ENCODE data around the gene ACOX1.
A peak's percentile ranks its signal among the peaks of the same experiment; 100 is the strongest.

The ACOX1 gene

DNA sequence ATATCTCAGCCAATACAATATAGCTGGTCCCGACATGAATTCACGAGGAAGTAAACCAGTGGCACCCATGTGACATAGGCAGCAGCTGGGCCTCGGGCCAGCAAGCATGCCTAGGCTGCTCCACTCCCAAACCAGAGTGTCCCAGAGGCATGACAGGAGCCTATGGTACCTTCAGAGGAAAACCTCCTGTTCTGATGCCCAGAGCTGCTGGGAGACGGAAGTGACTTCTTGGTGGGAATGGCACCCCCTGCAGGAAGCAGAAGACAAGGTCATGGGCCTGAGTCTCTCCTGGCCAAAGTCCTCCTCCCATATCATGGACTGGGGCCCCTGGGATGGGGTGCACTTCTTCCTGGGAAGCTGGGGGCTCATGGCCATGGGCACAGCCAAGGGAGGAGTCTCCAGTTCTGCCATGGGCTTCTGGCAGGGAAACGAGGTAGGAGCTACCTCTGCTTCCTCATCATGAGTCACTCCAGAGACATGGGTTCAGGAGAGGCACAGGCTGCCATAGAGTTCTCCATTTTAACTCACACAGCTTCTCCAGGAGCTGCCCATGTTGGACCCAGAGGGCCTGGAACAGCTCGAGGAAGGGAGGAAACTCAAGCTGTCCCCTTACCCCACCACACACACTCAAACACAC lies 51.6 kb downstream of the ACOX1 start:
- peak; percentile 63 for DNase-seq

DNA sequence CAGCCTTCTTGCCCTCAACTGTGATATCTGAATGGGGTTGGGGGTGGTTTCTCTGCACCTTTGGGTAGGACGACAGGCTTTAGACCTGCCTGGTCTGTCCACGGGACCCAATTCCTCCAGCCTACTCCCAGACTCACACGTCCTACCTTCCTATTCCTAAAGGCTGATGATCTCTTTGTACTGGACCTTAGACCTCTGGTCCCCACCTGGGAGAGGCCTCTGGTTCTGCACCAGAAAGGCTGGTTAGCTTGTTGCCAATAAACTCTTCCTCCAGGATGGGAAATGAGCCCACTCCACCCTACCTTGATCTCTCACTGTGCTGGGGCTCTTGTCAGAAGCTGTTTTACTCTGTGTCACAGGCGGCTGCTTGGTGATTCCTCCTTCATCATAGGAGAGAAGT lies 52.5 kb downstream of the ACOX1 start:
- DNase-seq: no peak

DNA sequence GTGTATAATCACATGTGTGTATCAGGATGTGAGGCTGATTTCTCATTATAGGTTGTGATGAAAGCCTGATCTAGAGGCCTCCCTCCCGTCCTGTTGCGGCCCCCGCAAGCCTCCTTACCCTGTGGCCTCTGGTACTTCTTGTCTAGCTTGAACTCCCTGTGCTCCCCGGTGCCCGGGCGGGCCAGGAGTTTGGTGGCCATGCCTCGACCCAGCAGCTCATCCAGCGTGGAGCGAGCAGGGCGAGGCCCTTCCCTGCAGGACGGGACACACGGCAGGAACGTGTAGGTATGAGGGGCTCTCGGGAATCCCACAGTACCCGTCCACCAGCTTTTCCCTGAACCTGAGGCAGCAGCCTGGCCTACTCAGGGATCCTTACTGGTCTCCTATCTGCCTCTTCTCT lies 53.1 kb downstream of the ACOX1 start:
- DNase-seq: no peak

DNA sequence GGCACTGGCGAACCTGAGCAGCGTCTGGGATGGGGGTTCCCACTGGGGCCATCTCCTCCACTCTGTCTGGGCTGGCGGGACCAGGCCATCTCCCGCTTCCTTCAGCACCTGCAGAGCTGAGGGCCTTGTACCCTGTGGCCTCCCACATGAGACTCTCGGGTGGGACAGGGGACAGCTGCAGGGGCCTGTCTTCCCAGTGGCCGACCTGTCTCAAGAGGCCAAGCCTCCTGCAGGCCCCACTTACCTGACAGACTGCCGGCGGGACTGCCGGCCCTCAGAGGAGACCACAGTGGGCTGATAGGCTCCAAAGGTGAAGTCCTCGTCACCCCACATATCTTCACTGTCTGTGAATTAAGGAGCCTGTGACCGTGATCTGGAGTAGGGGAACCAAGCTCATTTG lies 53.9 kb downstream of the ACOX1 start:
- DNase-seq: no peak

DNA sequence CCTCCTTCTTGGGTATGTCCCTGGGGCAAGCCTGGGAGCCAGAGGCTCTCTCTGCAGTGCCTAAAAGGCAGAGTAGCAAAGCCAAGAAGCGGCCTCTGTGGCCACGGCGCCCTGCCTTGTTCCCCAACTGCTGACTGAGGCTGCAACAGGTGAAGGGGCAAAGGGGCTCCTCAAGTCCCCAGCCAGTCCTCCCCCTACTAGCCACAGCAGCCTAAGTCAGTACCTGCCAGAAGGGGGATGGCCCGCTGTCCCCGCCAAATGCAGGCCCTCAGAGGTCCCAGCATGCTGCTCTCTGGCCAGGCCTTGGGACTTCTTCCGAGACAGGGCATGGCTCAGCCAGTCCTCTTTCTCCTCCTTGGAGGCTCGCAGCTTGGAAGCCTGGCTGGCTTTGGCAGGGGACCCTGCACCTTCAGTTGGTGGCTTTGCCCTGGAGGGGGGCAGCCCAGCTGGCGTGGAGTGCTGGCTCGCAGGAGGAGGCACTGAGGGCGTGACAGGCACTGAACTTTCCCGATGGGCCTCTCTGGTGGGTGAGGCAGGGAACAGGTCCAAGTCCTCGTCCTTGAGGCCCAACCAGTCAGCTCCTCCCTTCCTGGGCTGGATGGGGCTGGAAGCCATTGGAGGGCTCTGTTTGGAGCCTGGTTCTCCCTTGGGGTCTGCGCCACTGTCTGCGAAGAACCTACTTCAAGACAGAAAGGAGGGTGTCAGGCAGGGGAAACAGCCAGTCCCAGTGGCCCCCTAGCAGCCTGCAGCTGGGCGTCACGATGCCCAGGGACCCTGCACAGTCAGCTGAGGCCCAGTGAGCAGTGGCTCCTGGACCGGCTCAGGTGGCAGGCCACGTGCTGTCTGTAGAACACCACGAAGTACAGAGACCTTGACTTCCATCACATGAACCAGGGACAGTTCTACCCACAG lies 55.7 kb downstream of the ACOX1 start:
- no peak for DNase-seq

DNA sequence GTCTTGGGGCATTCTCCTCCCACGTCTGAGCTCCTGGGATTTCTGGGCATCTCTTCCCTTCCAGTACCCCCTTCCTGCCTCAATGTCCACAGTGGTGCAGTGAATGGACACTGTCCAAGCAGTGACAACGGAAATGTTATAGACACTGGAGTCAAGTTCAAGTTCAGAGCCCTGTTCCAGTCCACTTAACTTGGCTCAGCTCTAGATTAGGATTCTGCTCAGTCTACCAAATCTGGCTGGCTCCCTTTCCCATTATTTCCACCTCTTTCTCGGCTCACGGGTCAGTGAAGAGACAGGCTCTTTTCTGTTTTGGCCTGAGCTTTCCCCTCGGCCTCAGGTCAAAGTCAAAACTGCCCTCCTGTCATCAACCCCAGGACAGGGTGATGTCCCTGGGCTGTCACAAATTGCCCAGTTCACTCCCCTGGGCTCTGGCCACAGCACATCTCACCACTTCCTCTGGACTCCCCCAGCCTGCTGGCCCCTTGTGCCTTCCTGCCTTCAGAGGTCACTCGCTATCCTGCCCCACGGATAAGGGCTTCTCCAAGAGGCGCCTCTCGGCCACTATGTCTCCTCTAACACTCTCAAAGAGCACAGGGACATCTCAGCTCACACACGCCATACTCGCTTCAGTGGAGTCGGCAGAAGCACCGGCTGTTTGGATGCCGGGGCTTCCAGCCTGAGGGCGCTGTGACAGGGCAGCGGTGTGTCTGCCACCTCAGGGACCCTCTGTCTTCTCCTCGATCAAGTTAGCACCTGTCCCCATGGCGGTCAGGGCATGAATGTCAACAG lies 56.6 kb downstream of the ACOX1 start:
- DNase-seq: no peak

DNA sequence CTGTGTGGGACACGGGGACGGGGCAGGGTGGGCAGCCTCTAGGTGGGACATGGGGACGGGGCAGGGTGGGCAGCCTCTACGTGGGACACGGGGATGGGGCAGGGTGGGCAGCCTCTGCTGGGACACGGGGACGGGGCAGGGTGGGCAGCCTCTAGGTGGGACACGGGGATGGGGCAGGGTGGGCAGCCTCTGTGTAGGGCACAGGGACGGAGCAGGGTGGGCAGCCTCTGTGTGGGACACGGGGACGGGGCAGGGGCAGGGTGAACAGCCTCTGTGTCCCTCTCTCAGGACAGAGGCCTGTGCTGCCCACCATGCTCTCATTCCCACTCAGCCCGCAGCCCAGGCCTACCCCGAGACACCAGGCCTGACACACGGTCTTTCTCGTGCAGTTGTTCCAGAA lies 57.4 kb downstream of the ACOX1 start:
- no peak for DNase-seq

DNA sequence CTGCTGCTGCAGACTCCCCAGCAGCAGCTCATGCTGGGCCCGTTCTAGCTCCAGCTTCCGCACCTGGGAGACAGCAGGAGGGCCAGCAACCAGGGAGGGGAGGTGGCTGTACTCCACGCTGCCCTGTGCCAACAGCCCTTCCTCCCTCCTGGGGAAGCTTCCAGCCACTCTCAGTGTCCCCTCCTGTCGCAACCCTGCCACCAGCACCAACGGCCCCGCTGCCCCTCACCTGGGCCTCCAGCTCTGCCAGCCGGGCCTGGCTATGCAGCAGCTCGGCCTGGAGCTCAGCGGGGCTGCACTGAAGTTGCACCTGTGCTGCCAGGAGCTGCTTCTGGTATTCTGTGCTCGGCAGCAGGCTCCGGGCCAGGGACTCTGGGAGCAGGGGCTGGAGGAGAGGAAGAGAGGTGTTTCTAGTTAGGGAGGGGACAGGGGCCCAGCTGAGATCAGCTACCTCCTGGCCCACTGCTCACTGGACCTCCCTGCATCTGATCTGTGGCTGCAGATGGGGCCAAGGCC lies 58.9 kb downstream of the ACOX1 start:
- DNase-seq: no peak

DNA sequence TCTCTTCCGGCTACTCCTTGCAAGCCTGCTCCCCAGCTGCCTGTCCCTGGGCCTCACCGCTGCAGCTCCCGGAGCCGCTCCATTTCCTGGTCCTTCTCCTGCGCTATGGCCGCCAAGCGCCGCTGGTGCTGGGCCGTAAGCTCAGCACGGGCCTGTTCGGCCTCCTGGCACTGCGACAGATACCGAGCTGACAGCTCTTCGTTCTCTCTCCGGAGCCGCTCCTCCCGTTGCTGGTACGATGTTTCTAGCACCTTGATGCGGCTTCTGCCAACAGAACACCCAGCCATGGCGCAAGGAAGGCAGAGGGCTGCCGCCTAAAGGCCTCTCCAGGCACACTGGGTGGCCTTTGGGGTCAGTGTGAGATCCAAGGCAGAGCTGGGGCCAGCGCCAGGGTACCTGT lies 59.4 kb downstream of the ACOX1 start:
- DNase-seq: no peak

DNA sequence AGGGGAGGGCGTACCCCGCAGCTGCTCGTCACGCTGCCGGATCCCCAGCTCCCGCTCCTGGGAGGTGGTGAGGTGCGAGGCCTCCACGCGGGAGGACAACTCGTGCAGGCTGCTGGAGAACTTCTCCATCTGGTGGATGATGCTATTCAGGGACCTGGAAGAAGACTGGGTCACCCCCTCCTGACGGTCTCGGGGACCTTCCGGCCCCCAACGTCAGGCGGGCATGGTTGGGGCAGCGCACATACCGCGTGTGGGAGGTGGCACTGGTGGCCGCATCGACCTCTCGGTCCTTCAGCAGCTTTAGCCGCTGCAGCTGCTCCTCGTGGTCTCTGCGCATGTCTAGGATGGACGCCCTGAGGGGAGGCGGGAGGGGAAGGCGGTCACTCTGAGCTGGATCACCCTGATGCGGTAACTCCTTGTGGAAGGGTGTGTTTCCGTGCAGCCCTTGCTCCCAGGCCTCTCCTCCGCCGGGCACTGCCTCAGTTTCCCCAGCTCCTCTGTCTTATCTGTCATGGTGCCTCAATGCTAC lies 61.0 kb downstream of the ACOX1 start:
- DNase-seq: no peak

DNA sequence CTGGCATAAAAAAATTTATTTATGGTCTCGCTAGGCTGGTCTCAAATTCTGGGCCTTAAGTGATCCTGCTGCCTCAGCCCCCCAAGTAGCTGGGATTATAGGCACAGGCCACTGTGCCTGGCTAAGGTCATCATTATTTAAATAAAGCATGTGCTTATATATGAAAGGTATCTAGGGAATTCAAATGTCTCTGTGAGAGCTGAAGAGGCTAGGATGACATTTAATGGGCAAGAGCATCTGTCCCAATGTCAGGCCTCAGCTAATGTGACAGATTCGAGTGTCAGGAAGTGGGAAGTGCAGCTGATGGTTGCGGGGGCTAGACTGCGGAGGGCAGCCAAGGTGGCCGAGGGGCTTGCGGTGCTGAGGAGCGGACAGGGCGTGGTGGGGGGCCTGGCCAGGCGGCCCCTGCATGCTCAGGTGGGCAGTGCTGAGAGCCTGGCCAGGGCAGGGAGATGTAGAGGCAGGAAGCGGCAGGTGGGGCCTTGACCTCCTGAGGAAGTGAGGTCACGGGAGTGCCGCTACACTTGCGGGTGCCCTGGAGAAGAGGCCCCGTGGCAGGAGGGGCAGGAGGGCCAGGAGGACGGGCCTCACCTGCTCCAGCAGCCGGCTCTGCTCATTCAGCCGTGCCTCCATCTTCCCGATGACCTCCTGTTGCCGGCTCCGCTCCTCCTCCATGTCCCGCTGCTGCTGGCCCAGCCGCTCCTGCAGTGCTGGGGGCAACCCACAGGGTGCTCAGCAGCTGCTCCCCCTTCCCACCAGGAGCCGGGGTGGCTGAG lies 61.6 kb downstream of the ACOX1 start:
- no peak for DNase-seq

DNA sequence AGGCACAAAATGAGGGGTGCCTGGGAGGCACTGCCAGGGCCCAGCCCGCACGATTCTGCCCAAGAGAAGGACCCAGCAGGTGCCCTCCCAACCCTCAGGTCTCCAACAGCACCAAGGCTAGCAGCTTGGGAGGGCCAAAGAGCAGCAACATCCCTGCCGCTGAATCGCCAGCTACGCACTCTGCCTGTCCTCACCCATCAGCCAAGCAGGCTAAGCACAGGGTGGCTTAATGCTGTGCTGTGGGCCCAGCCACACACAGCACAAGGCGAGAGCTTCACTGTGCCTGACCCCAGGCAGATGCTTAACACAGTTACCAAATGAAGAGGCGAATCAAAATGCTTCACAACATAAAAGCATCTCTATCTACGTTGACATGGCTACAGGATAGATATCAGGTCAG lies 63.7 kb downstream of the ACOX1 start:
- no peak for DNase-seq

DNA sequence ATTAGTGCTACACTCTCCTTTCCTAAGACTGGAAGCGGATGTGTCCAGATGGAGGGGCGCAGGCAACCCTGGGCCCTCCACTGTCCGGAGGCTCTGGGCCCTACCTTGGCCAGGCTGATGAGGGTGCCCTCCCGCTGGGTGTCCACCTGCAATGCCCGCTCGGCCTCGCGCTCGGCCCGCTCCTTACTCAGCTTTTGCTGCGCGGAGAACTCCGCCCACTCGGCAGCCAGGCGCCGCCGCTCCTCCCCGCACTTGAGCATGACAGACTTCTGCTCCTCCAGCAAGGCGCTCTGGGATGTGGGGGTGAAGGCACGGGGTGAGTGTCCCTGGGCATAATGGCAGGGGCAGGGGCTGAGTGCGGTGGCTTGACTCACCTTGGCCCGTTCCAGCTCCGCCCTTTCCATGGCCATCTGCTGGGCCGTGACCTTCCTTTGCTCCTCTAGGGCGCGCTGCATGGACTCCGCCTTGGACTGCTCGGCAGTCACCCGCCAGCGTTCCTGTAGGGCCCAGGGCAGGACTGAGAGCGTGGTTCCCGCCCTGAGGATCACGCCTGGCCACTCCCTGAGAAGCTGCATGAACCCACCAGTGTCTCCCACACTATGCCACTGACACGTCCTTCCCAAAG lies 64.2 kb downstream of the ACOX1 start:
- DNase-seq: no peak

DNA sequence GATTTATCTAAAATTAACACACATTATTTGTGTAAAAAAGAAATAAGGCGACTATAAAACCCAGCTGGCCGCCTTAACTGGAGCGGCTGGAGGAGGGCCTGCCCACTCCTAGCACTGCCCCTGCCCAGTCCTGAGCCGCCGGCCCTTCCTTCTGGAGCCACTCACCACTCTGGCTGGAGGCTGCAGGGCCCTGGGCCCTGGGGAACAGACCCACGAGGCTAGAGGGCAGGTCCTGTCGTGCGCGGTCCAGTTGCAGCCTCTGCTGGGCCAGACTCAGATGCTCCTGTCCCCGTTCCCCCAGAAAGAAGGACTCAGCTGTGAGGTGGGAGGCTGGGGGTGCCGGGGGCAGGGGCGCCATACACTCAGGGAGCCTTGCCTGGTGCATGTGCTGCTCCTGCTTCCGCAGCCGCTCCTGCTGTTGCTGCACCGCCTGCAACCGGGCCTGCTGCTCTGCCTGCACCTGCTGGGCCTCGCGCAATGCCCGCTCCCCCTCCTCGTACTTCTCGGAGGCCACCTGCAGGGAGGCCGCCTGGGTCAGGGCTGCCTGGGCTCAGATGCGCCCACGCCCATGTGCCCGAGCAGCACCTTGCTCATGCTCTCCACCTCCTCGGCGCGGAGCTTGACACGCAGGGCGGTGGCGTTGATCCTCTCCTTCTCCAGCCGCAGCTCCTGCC lies 65.3 kb downstream of the ACOX1 start:
- DNase-seq: no peak

DNA sequence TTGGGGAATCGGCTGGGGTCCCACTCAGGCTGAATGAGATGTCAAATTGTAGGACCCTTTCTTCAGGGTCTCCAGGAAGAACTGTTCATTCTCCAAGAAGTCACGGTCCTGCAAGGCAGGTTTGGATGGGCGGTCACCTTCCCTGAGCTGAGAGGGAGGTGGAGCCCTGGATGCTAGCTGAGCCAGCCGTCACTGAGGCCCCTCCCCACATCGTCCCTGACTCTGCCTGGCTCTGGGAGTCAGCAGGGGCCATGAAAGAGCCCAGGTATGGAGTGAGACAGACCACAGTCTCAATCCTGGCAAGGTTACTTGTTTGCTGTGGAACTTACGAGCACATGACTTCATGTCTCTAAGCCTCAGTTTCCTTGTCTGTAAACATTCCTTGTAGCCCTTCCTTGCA lies 68.3 kb downstream of the ACOX1 start:
- no peak for DNase-seq

DNA sequence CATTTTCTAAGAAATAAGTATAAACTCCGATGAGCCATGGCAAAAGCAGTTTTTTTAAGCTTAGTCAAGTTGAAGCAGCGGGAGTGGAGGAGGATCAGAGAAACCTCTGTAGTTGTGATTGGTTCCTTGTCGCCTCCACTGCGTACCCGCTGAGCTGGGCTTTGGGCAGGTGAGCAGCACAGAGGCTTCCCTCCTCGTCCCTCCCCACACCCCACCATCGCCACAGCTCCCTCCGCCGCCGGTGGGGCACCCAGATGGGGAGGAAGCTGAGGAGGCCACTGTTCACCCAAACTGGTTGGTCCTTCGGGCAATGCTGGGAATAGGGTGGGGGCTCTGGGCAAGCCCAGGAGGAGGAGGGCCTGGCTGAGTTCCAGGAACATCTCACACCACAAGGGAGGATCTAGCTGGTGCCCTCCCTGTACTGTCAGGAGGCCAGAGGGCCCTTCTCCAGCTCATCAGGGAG lies 69.1 kb downstream of the ACOX1 start:
- peak; percentile 64 for DNase-seq

DNA sequence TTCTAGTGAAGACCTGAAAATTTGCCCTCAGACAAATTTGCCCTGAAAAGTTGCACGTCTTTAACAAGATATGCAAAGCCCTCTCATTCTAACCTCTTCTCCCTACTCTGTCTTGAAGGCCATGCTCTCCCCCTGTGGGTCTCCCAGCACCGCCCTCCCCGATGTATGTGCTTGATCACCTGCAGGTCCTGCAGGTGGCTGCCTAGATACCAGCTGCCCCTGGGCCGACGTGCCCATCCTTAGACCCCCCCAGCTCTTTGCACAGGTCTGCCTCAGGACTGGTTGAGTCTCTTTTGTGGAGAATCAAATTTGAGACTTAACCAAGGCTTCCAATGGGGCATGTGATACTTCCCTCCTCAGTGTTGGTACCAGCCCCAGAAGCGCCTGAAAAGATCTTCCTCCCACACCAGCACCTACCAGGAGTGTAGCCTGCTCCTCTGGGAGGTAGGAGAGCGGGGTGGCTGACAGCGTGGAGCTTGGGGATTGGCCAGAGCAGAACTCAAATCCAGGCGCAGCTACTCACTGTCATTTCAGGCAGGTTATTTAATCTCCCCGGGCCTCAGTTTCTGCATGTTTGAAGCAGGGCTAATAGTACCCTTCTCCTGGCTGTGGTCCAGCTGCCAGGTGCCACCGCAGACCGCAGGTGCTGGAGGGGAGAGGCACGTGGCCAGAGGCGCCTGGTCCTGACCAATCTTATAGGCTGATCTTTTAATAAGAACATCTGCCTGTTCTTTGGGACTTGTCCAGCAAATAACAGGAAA lies 69.7 kb downstream of the ACOX1 start:
- no peak for DNase-seq

DNA sequence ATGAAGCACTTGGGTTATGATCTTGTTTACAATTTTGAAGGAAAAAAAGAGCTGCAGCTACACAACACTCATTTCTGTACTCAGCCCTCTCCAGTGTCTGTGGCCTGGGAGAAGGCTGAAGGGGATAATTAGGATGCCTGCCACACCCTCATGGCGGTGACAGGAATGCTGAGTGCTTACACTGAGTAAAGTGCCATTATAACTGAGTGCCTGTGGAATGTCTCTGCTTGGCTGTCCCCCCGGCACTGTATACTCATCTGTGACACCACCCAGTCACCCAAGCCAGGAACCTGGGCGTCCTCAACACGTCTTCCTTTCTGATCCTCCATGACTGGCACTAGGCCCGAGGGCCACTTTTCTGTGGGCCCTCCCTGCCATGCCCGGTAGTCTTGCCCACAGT lies 70.8 kb downstream of the ACOX1 start:
- no peak for DNase-seq

DNA sequence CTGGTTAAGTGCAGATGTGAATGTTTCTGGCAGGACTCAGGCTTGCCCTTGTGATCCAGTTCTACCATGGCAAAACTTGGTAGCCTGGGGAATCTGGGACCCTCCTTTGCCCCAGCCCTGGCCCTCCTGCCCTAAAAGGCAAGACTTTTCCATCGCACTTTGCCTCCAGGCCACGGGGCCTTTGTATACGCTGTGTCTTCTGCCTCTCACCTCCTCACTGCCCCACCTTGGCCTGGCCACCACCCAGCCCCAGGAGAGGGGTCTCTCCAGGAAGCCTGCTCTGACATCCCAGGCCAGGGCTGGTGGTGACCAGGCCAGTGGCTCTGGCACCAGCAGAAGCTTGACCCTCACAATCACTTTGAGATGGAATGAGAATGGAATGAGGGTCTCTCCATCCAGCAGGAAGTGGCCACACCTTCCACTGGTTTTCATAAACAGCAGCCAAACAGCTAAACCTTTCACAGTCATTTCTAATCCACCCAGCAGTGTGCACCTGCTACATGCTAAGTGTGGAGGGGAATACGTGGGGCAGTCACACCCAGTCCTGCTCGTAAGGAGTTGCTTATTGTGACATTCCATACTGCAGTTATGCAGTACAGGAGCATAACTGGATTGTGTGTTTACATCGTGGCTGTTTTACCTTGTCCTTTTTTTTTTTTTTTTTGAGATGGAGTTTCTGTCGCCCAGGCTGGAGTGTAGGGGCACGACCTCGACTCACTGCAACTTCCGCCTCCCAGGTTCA lies 72.7 kb downstream of the ACOX1 start:
- no peak for DNase-seq

Data from hematopoietic multipotent progenitor cell treated with erythropoietin and hydrocortisone succinate and interleukin-3 and kit ligand, for 6 days (in vitro differentiated cells).